CD4-positive, alpha-beta T cell treated with Interleukin-12 subunit alpha and Interleukin-12 subunit beta, for 1 hour (primary cell): Measurements from ENCODE around the gene PAX7.

Experiments used
- DNase-seq: peaks from one replicate; pipeline ENCODE4 v3.0.0-alpha.2; 2020

The PAX7 gene

DNA sequence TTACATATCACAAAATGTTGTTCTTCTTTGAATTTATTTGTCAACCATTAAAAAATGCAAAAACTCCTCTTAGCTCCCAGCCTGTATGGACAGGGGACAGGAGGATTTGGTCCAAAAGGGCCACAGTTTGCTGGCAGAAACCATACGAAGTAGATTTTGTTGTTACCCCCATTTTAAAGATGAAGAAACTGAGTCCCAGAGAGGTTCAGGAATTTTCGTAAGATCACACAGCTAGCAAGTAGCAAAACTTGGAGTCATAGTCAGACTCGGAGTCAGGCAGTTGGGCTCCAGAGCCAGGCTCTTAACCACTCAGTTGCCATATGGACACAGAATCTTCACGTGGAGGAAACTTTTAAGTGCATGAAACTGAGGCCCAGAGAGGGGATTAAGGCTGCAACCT is 137.4 kb downstream of the PAX7 start:
- DNase-seq: no peak

DNA sequence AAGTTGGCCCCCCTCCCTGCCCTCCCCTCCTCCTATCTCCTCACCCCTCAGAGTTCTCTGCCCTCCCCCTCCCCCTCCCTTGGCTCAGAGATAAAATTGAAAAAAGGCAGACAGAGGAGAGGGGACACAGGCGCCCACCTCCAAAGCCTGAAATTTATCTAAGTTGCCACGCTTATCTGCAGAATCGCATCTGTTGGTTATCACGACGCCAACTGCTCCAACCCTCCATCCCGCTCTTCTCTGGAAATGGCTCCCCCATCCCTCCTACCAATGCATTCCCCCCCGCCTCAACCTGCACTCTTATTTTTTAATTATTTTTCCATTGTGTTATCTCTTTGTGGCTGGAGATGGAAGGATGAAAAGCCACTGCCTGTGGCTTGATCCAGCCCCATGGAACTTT is 138.5 kb downstream of the PAX7 start:
- DNase-seq: no peak

DNA sequence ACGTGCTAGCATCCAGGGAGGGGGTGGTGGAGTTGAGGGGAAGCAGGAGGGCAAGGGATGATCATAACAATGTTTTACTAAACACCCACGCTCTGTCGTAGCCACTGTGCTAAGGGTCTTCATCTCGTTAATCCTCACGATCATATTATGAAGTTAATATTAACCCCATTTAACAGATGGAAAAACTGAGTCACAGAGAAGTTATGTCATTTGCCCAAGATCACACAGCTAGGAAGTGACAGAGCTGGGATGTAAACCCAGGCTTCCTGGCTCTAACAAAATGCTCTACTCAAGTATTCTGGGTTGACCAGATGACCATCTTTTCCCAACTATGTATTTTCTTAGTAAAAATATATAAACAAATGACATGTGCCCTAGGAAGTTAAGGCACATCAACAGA is 140.2 kb downstream of the PAX7 start:
- DNase-seq: no peak

DNA sequence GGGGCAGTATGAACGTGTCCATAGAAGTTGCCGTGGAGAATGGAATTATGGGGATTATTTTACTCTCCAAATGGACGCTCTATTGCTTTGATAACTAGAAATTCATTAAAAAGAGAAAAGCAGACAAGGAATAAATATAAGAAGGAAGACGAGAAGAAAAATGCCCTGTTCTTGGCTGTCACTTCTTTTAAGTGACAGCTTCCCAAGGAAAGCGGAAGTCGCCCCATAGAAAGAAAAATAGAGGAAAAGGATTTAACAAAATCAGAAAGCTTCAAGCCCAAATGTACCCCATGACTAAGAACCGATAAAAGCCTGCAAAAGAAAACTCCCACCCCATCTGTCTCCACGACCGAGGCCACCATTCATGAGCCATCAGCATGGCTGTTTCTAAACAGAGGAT is 143.1 kb downstream of the PAX7 start:
- no peak for DNase-seq

DNA sequence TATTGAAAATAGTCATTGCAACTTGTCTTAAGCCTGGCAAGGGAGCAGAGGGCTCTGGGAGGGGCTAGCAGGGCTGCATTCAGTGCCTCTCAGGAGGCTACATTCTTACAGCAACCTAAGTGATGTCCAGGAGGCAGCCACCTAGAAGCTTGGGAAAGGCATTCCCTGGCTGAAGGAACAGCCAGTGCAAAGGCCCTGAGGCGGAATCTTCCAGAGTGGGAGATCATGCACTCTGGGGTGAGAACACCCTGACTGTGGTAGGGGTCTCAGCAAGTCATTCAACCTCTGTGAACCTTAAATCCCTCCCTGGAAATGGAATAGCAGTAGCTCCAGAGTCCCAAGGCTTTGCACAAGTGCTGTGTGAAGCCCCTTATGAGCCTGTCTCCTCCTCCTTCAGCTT is 144.7 kb downstream of the PAX7 start:
- DNase-seq: no peak

DNA sequence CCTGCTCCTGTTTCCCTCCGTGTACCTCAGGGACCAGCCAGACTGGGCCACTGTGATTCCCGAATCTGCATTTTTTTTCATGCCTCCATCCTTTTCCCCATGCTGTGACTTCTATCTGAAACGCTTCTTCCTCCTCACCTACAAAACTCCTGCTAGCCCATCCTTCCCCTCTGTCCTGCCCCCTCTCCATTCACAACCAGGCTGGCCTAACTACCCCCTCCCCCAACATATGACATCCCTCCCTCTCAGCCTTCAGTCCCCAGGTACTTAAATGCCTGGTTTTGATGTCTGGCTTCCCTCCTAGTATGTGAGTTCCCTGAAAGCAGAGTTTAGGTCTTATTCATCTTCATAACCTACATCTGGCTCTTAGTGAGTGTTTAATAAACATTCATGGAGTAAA is 146.1 kb downstream of the PAX7 start:
- no peak for DNase-seq

DNA sequence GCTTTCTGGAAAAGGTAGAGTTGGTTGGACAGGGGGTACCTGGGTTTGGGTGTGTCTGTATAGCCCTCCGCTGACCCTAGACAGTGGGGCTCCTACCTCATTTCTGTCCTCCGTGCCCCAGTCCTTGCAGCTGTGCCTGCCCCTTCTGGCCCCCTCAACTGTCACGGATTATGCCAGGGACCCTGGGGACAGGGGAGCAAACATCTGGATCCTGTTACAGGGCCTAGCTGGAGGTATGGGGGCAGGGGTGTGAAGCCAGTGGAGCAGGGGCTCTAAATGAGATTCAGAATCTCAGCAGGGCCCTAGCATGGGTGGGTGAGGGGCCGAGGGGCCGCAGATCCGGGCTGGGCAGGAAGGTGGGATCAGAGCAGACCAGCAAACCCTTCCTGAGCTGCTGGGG is 147.8 kb downstream of the PAX7 start:
- no peak for DNase-seq

DNA sequence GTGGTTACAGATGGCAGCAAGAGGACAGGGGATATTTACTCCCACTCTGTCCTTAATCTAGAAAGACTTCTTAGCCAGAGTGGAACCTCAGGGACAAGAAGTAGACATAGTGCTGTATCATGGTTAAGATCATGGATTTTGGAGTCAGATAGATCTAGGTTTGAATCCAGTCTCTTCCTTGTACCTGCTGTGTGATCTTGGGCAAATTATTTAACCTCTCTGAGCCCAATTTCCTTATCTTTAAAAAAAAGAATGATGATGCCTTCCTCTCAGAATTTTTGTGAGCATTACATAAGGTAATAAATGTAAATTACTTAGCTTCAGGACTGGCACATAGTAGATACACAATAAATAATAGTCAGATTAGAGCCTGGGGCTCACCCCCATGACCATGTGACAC is 150.4 kb downstream of the PAX7 start:
- no peak for DNase-seq

DNA sequence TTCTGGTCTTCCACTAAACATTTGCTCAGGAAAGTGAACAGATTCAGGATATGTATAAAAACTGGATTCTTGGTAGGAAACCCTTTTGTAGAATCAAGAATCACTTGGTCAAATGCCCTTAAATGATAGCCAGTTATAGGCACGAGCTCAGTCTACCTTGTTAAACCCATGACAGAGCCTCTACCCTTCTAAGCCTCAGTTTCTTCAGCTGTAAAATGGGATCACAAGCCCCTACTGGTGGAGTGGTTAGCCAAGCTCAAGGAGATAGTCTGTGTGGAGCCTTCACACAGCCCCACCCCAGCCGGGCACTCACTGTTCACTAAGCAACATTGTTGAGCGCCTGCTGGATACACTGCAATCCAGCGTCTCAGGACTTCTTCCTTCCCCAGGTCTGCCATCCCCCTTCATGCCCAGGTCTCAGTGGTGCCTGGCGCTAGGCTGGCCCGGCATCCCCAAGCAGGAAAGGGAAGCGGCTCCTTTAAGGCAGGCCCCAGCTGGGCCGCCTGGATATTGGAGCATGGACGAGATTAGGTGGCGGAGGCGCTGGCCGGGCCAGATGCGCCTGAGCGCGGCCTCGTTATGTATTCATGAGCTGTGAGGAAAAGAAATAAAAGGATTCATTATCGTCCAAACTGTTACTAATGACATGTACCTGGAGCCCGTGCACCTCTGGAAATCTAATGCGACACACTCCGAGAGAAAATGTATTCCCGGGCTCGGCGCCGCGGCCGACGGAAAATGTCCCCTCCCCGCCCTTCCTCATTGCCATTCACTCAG is 153.2 kb downstream of the PAX7 start:
- DNase-seq: no peak

DNA sequence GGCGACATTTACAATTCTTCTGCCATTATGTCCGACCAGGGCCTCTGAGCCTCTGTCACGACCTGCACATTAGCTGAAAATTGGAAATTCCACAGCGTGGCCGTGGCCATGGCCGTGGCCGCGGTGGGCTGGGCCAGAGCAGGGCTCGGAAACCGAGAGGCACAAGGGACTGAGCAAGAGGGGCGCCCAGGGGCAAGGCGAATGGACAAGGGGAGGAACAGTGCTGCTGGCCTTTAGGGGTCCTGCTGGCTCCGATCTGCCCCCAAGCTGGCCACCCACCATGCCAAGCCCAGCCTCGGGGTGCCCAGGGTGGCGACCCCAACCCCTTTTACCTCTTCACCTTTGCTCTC is 153.8 kb downstream of the PAX7 start:
- no peak for DNase-seq

DNA sequence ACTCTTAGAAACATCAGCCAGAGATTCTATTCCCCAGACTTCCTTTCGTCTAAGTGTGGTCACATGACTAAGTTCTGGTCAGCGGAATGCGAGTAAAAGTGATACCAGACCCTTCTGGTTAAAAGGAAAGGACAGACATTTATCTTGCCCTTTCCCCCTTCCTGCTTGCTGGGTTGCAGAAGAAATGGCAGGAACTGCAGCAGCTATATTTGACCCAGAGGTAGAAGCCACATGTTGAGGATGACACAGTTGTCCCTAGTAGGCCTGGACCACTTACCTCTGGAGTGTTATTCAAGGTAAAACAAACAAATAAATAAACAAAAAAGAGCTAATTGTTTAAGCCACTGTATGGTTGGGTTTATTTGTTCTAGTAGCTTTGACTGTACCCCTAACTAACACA is 155.5 kb downstream of the PAX7 start:
- DNase-seq: no peak

DNA sequence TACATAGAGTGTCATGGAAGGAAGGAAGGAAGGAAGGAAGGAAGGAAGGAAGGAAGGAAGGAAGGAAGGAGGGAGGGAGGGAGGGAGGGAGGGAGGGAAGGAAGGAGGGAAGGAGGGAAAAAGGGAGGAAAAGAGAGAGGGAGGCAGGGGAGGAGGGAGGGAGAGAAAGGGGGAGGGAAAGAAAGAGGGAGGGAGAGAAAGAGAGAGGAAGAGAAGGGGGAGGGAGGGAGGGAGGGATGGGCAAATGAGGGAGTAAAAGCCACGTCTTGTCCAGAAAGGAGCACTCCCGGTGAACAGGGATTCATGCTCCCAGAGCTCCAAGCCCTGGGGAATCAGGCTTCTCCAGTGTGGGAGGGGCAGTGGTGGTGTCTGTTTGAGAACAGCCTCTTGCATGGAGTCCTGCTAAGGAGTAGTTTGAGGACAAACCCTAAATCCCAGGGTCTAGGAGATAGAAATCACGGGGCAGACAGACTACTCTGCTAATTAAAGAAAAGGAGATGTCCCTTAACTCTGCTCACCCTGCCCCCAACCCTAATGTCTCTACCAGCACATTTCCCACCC is 157.3 kb downstream of the PAX7 start:
- DNase-seq: no peak

DNA sequence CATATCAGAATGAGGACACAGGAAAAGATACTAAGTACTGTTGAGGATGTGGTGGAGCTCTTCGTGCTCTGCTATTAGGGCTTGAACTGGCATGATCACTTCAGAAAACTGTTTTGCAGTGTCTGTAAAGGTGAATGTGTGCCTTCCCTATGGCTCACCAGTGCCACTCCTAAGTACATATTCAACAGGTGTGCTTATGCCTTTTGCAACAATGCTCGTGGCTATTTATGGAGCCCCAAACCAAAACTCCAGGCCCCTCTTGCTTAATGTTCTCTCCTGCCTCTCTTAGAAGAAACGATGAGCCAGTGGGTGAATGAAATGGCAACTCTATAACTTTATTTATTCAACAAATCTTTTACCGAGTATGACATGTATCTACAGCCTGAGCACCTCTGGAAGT is 158.6 kb downstream of the PAX7 start:
- no peak for DNase-seq

DNA sequence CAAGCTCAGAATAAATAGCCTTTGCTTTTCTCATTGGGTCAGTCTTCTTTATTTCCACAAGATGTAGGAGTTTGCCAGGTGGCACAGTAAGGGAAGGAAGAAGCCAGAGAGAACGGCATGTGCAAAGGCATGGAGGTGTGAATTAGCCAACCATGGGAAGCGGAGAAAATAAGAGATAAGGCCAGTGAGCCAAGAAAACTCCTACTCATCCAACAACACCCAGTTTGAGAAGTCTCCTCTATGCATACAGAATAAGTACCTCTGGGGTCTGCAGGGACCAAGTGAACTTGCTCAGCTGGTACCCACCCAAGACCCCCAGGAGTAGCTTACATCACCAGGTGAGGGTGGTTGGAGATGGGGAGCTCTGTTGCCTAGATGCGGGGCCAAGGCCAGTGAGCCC is 162.1 kb downstream of the PAX7 start:
- no peak for DNase-seq

DNA sequence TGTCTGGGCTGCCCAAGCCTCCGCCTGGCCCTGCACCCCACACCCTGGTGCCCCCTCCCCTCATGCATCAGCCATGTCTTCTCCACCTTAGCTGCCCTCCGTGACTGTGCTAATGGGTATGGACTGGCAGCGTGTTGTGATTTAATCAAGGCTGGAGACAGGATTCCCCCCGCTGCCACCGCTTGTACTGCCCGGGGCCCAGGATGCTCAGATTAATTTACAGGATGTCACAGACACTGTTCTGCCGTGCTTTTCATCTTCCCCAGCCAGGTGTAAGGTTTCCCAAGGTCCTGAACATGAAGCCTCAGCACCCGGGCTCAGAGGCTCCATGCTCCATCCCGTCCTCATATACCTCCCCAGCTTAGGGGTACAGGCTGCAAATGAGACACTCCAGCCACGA is 162.5 kb downstream of the PAX7 start:
- DNase-seq: no peak

DNA sequence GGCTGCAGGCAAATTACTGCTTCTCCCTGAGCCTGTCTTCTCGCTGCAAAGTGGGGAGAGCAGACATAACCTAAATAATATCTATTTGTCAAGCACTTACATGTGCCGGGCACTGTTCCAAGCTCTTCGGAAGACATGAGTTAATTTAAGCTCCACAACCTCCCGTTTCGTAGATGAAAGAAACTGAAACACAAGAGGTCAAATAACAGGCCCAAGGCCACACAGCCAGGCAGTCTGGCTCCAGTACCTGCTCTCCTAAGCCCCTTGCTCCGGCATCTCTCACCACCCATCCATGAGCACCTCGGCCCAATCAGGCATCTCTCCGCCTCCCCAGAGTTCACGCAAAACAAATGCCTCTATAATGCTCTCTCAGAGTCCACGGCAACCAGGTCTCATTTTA is 163.4 kb downstream of the PAX7 start:
- no peak for DNase-seq

DNA sequence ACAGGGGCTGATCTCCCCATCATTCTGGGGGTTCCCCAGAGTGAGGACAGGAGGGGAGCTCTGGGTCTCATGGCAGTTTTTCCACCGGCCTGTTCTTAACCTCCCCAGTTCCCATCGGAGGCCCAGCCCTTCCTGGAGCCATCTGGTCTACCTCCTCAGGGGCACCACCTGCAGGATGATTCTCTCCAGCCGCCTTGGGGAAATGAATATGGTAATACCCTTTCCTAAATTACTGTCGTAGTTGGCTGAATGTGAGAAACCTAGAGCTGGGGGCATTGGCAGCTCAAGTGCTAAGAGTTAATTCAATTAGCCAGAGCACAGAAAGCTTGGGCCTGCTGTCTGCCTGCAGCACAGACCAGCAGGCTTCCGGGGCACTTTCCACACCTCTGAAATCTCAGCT is 163.9 kb downstream of the PAX7 start:
- DNase-seq: no peak

DNA sequence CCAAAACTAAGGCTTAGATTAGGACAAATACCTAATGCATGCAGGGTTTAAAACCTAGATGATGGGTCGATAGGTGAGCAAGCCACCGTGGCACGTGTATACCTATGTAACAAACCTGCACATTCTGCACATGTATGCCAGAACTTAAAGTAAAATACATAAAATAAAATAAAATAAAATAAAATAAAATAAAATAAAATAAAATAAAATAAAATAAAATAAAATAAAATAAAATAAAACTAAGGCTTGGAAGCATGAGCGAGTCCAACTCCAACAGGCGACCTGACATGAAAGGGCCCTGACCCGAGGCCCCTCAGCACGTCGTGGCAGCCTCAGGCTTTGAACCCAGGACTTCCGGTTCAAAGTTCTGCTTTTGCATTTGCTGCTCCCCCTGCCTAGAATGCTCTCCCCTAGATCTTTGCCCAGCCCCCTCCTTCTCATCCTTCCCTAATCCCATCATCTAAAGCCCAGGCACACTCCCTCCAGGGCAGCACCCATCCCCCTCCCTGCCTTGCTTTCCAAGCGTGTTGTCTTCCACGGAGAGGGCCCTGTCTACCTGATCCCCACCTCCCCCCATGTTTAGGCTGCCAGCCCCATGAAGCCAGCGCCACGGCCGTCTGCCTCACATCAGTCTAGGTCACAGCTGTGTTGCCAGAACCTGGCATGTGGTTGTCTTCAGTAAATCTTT is 164.5 kb downstream of the PAX7 start:
- no peak for DNase-seq

DNA sequence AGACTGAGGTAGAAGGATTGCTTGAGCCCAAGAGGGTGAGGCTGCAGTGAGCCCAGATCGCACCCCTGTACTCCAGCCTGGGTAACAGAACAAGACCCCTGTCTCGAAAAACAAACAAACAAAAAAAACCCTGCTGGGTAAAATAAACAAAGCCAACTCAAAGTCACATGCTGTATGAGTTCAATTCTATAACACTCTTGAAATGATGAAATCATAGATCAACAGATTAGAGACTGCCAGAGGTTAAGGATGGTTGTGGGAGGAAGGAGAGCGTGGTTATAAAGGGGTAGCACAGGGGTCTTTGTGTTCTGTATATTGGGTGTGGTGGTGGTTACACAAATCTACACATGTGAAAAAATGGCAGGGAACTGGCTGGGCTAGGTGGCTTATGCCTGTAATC is 166.3 kb downstream of the PAX7 start:
- no peak for DNase-seq
